Midbrain (tissue), 1 donor: ENCODE data around the gene MAP3K7CL.

Experiments
- DNase-seq: peaks from one replicate; lab custom pipeline; 2025; lab: John Stamatoyannopoulos, UW

The MAP3K7CL gene

GRCh38 chr21:29195981-29196669 lies 65.7 kb downstream of the MAP3K7CL start:
- peak; percentile 14 for DNase-seq

GRCh38 chr21:29196670-29197191 lies 66.3 kb downstream of the MAP3K7CL start:
- no peak for DNase-seq

- DNase-seq, result no peak
Observed at GRCh38 chr21:29201186-29201585, 70.7 kb downstream of the MAP3K7CL start.

GRCh38 chr21:29205009-29205408 lies 74.6 kb downstream of the MAP3K7CL start:
- DNase-seq, result no peak

GRCh38 chr21:29205988-29206387 lies 75.5 kb downstream of the MAP3K7CL start:
- no peak for DNase-seq

- no peak for DNase-seq
Observed at GRCh38 chr21:29206445-29206844, 76.0 kb downstream of the MAP3K7CL start.

- DNase-seq, result no peak
Observed at GRCh38 chr21:29207201-29207600, 76.8 kb downstream of the MAP3K7CL start.

GRCh38 chr21:29208044-29208681 lies 77.7 kb downstream of the MAP3K7CL start:
- no peak for DNase-seq

GRCh38 chr21:29208682-29209059 lies 78.2 kb downstream of the MAP3K7CL start:
- no peak for DNase-seq

GRCh38 chr21:29209696-29210095 lies 79.3 kb downstream of the MAP3K7CL start:
- no peak for DNase-seq

- DNase-seq, result no peak
Observed at GRCh38 chr21:29211205-29211604, 80.8 kb downstream of the MAP3K7CL start.

GRCh38 chr21:29212446-29212845 lies 82.0 kb downstream of the MAP3K7CL start:
- no peak for DNase-seq

- DNase-seq, result no peak
Observed at GRCh38 chr21:29213513-29214385, 83.3 kb downstream of the MAP3K7CL start.

- DNase-seq, result no peak
Observed at GRCh38 chr21:29215709-29216108, 85.3 kb downstream of the MAP3K7CL start.

GRCh38 chr21:29217818-29218291 lies 87.4 kb downstream of the MAP3K7CL start:
- DNase-seq, result no peak

- no peak for DNase-seq
Observed at GRCh38 chr21:29218749-29219148, 88.3 kb downstream of the MAP3K7CL start.

GRCh38 chr21:29219165-29219770 lies 88.8 kb downstream of the MAP3K7CL start:
- DNase-seq, result no peak

- no peak for DNase-seq
Observed at GRCh38 chr21:29221253-29221744, 90.9 kb downstream of the MAP3K7CL start.

- no peak for DNase-seq
Observed at GRCh38 chr21:29224006-29224405, 93.6 kb downstream of the MAP3K7CL start.
